ENCODE data around the gene FANCC. TPM values are rescaled to one million over a fixed set of nuclear protein-coding genes. Genes with fewer than 3 reads are reported as not detected.
A peak's percentile ranks its signal among the peaks of the same experiment; 100 is the strongest.
"Not testable (repeated sequence)": the region's sequence is repeated elsewhere in the genome, so short reads cannot be mapped to it uniquely, and the experiment has no call there.

FANCC gene
- total RNA-seq, 1 donor from 2014 or later, result 9.3 TPM

GRCh38 chr9:95272830-95273229, 44.7 kb downstream of the FANCC start:
- peaks cover 3% of the 10 kb centered on the region for H3K36me3 Mint-ChIP-seq (ENCODE audit: low read depth)
- TF ChIP-seq, protein P1, sequence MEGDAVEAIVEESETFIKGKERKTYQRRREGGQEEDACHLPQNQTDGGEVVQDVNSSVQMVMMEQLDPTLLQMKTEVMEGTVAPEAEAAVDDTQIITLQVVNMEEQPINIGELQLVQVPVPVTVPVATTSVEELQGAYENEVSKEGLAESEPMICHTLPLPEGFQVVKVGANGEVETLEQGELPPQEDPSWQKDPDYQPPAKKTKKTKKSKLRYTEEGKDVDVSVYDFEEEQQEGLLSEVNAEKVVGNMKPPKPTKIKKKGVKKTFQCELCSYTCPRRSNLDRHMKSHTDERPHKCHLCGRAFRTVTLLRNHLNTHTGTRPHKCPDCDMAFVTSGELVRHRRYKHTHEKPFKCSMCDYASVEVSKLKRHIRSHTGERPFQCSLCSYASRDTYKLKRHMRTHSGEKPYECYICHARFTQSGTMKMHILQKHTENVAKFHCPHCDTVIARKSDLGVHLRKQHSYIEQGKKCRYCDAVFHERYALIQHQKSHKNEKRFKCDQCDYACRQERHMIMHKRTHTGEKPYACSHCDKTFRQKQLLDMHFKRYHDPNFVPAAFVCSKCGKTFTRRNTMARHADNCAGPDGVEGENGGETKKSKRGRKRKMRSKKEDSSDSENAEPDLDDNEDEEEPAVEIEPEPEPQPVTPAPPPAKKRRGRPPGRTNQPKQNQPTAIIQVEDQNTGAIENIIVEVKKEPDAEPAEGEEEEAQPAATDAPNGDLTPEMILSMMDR (IDR thresholded peaks at IDR 0.05), result no peak
- H3K27ac Mint-ChIP-seq (ENCODE audit: unreplicated experiment), result no peak overlapping the region
- no peak overlapping the region for H3K4me3 Mint-ChIP-seq (ENCODE audit: unreplicated experiment)
- peaks cover 2% of the 10 kb centered on the region for H3K4me1 Mint-ChIP-seq (ENCODE audit: low read depth)
- DNase-seq (ENCODE audit: low spot score), result no peak
- H3K9me3 Mint-ChIP-seq (ENCODE audit: low read depth), result no peaks in the 10 kb centered on the region
- H3K27me3 Mint-ChIP-seq (ENCODE audit: low read depth), result no peaks in the 10 kb centered on the region

DNA sequence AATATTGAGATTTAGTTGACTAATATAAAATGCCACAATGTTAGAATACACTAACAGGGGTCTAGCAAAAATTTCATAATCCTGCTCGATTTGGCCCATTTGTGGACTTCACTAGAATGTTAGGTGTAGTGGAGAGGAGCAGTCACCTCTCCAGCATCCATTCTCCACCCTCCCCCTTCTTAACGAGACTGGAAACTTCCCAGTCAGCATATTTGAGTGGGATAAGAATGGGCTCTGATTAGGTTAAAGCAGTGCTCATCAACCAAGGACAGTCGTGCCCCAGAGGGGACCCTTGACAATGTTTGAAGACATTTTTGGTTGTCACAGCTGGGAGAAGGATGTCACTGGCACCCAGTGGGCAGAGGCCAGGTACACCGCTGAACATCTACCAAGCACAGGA, 46.7 kb downstream of the FANCC start:
- TF ChIP-seq, protein P1 (IDR thresholded peaks at IDR 0.05), result no peak
- Mint-ChIP-seq H3K9me3 (ENCODE audit: low read depth) (no peaks in the 10 kb centered on the region), H3K4me3 (ENCODE audit: unreplicated experiment) (no peak overlapping the region), H3K4me1 (ENCODE audit: low read depth) (peaks cover 2% of the 10 kb centered on the region), H3K36me3 (ENCODE audit: low read depth) (peaks cover 3% of the 10 kb centered on the region), H3K27ac (ENCODE audit: unreplicated experiment) (no peak overlapping the region), H3K27me3 (ENCODE audit: low read depth) (no peaks in the 10 kb centered on the region)
- DNase-seq (ENCODE audit: low spot score), result no peak

DNA sequence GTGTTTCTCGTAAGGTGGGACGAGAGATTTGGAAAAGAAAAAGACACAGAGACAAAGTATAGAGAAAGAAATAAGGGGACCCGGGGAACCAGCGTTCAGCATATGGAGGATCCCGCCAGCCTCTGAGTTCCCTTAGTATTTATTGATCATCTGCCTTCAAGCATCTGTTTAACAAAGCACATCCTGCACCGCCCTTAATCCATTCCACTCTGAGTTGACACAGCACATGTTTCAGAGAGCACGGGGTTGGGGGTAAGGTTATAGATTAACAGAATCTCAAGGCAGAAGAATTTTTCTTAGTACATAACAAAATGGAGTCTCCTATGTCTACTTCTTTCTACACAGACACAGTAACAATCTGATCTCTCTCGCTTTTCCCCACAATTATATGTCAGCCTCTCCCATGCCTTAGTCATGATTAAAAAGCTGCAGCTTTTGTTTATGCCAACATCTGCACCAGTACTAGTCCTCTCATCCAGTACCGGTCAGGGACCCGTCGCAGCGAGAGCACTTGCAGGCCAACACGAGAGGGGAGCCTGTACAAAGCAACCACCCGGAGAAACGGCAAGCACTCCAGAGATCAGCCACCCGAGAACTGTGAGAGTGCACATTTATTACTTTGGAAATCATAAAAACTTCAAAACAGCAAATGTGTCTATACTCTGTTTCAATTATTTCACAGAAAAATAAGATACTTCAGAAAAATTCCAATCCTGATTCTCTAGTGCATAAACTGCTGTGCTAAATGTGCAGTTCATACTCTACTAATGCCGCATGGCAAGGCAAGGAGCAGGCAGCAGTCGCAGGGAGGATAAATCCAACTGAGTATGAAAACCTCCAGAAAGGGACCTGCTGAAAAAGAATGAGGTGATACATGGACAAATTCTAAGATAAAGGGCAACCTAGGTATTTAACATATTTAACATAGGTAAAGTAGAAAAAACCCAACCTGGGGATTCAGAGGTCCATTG, 47.4 kb downstream of the FANCC start:
- not testable (repeated sequence) for H3K4me1 Mint-ChIP-seq (ENCODE audit: low read depth); H3K4me3 Mint-ChIP-seq (ENCODE audit: unreplicated experiment); H3K27me3 Mint-ChIP-seq (ENCODE audit: low read depth); H3K9me3 Mint-ChIP-seq (ENCODE audit: low read depth); H3K36me3 Mint-ChIP-seq (ENCODE audit: low read depth); H3K27ac Mint-ChIP-seq (ENCODE audit: unreplicated experiment); DNase-seq (ENCODE audit: low spot score)

GRCh38 chr9:95268681-95269080, 48.8 kb downstream of the FANCC start:
- no peak for DNase-seq (ENCODE audit: low spot score)
- H3K27ac Mint-ChIP-seq (ENCODE audit: unreplicated experiment), result no peak overlapping the region
- H3K36me3 Mint-ChIP-seq (ENCODE audit: low read depth), result peaks cover 3% of the 10 kb centered on the region
- TF ChIP-seq, protein P1 (IDR thresholded peaks at IDR 0.05), result peak; percentile 82
- H3K9me3 Mint-ChIP-seq (ENCODE audit: low read depth), result no peaks in the 10 kb centered on the region
- no peak overlapping the region for H3K4me3 Mint-ChIP-seq (ENCODE audit: unreplicated experiment)
- peaks cover 6% of the 10 kb centered on the region for H3K4me1 Mint-ChIP-seq (ENCODE audit: low read depth)
- H3K27me3 Mint-ChIP-seq (ENCODE audit: low read depth), result no peaks in the 10 kb centered on the region

DNA sequence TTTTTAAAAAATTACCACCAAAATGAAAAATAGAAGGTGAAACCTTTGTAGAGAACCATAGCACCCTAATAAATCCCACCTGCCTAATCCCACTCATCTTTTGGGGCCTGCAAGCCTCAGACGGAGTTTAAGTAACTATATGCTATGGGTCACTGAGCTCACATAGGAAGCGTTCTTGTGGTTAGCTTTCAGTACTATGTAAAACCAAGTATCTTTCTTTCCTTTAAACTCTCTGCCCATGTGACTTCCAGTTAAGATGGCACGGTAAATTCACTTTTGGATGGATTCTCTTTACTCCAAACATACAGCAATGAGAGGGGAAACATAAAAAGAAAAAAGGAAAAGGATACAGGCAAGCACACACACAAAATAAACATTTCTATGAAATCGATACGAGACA, 50.9 kb downstream of the FANCC start:
- H3K36me3 Mint-ChIP-seq (ENCODE audit: low read depth), result peaks cover 3% of the 10 kb centered on the region
- H3K4me1 Mint-ChIP-seq (ENCODE audit: low read depth), result peaks cover 11% of the 10 kb centered on the region
- no peak overlapping the region for H3K27ac Mint-ChIP-seq (ENCODE audit: unreplicated experiment)
- TF ChIP-seq, protein P1 (IDR thresholded peaks at IDR 0.05), result no peak
- H3K4me3 Mint-ChIP-seq (ENCODE audit: unreplicated experiment), result no peak overlapping the region
- H3K9me3 Mint-ChIP-seq (ENCODE audit: low read depth), result no peaks in the 10 kb centered on the region
- no peak for DNase-seq (ENCODE audit: low spot score)
- no peaks in the 10 kb centered on the region for H3K27me3 Mint-ChIP-seq (ENCODE audit: low read depth)
